HG03521 (cell line): ENCODE results near the gene ALK.

Experiments
- ATAC-seq: cut with Tn5 transposase; IDR thresholded peaks from one replicate; pipeline ENCODE4 v1.9.1; 2021; ENCODE audit warnings: mild to moderate bottlenecking, moderate library complexity; ENCODE audit not compliant: unreplicated experiment

The ALK gene

GRCh38 chr2:29377788-29378187 is 543.6 kb downstream of the ALK start:
- ATAC-seq: no peak

DNA sequence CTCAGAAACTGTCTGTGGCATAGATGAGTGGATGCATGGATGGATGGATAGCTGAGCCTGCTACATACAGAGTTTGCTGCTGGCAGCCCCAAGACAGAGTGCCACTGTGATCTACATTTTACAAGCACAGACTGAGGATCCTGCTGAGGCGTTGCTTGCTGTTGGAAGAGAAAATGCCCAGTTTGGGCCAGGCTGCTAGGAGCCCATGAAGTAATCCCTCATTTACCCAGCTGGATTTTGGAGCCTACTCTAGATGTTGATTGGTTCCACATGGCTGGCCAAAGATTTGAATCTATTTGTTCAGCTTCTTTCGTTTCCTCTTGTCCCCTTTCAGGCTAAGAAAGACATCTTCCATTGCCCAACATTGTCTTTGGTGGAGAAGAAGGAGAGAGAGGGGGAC is 544.8 kb downstream of the ALK start:
- no peak for ATAC-seq

GRCh38 chr2:29375843-29376242 is 545.5 kb downstream of the ALK start:
- no peak for ATAC-seq

GRCh38 chr2:29374823-29375222 is 546.6 kb downstream of the ALK start:
- ATAC-seq: no peak

GRCh38 chr2:29373870-29374269 is 547.5 kb downstream of the ALK start:
- ATAC-seq: no peak

DNA sequence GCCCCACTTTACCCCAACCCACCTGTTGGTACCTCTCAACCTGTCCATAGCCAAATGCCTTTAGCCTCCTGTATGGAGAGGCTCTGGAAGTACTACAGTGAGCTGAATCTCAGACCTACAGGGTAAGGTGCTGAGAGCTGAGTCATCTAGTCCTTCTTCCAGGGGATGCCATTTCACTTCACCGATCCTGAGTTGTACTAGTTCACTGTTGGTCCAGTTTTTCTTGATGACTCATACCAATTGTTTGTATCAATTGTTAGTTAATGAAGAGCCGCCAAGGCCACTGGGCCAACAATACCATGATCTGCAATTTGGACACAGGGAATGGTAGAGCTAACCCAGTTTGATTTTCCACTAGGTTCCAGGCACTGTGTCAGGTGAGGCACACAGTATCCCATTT is 549.2 kb downstream of the ALK start:
- no peak for ATAC-seq

DNA sequence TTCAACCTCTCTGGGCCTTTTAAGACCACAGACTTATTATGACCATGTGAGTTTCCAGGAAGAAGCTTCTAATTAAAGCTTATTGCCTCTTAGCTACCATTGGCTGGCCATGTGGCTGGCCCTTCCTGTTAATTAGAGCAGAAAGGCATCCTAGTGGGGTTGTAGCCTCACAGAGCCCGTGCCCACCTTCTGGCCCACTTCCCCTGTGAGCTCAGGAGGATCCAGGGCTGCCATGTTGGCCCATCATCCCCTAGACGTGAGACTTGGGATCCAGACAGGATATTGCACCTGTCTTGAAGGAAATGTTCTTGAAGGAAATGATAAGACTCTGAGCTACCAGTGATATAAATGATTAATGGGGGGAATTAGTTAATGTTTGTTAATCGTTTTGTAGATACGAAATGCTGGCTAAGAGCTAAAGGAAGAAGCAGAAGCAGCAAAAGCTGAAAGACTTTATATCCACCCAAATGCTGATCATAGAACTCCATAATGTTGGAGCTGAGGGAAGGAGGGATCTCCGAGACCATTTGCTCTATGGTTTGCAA is 550.7 kb downstream of the ALK start:
- no peak for ATAC-seq

DNA sequence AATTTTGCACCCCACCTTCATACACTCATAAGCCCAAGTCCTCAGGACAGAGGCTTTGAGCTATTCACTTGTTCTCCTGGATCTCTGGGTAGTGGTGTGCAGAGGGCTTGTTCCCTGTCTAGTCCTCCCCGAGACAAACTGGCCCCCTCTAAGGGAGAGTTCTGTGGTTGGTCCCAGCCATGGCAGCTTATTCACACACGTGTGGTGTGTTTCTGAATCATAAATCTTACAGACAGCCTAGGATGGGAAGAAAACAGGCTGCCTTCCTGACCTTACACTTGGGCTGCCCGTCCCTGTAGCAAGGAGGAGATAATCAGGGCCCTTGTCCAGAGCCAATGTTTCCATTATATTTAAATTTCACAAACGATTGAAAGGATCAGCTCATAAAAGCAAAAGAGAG is 551.2 kb downstream of the ALK start:
- ATAC-seq: no peak

GRCh38 chr2:29368659-29369040 is 552.7 kb downstream of the ALK start:
- ATAC-seq: no peak

- ATAC-seq: no peak
Measured at GRCh38 chr2:29367986-29368658, 553.3 kb downstream of the ALK start.

DNA sequence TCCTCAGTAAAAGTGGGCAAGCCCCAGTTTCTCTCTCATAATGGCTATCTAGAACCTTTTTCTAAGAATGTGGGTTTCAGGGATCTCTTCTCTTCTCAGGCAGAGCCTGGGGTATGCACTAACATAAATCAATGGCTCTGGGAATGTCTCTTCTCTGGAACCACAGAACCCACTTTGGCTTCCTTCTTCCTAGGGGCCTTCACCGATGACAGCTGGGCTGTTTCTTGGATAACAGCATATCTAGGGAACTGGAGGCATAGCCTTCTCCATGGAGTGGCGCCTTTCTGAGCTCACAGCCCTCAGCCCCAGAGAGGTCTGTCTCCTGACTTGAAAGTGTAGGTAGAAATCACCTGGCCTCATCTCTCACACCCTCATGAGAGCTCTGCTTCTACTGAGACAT is 558.3 kb downstream of the ALK start:
- no peak for ATAC-seq

DNA sequence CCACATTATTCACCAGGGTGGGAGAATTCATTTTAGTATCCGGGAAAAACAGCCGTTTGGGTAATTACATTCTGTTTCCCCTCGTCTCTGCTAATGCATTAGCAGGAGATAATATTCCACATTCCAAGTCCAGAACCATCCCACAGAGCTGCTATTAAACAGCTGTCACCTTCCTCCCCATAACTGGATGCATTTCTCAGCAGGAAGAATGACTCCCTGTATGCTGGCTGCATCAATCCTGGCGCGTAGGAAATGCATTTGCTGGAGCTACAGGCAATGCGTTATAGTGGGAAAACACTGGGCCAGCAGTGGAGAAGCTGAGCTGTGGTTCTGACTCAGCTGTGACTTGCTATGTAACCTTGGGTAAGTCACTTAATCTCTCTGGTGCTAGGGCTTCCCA is 560.2 kb downstream of the ALK start:
- no peak for ATAC-seq

- no peak for ATAC-seq
Measured at GRCh38 chr2:29360016-29360784, 561.2 kb downstream of the ALK start.

- no peak for ATAC-seq
Measured at GRCh38 chr2:29353403-29353991, 567.9 kb downstream of the ALK start.

DNA sequence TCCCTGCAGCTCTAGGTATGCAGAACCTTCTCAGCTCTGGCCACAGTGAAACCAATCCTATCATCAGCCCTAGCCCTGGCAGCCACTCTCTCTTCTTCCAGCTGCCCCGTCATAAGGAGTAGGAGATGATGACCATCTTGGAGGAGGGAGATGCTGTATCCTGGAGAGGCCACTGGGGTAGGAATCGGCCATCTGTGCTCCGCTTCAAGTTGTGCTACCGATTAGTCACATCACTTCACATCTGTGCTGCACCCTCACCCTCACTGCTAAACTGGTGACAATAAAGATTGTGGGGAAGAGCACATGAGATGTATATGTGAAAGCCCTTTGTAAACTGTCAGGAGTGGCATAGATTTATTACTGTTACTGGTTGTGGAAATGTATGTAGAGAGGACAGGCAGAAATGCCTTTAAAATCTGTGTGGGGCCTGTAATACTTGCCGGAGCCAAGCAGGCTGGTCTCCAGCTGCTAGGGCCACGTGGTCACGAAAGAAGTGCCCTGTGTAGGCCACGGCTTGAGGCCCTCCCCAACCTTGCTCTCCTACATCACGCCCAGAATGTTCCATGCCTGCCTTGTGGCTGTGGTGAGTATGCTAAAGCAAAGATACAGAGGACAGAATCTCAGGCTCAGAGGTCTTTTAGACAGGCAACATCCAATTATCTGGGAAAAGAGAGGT is 569.3 kb downstream of the ALK start:
- no peak for ATAC-seq

DNA sequence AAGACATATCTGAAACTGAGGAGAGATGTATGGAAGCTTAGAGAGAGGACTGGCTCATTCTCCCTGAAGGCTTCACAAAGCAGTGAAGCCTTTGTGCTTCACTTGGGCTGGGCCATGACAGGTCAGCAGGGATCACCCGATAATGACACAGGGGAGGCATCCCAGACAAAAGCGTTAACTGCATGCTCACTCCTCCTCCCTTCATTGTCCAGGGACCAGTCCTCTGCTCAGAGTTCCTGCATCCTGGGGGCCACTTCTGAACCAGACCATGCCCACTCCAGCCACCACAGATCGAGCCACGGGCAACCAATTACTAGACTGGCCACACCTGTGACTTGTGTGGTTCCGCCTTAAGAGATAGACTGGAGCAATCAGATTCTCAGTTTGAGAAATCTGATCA is 570.1 kb downstream of the ALK start:
- ATAC-seq: no peak

GRCh38 chr2:29349316-29350030 is 571.9 kb downstream of the ALK start:
- ATAC-seq: no peak

DNA sequence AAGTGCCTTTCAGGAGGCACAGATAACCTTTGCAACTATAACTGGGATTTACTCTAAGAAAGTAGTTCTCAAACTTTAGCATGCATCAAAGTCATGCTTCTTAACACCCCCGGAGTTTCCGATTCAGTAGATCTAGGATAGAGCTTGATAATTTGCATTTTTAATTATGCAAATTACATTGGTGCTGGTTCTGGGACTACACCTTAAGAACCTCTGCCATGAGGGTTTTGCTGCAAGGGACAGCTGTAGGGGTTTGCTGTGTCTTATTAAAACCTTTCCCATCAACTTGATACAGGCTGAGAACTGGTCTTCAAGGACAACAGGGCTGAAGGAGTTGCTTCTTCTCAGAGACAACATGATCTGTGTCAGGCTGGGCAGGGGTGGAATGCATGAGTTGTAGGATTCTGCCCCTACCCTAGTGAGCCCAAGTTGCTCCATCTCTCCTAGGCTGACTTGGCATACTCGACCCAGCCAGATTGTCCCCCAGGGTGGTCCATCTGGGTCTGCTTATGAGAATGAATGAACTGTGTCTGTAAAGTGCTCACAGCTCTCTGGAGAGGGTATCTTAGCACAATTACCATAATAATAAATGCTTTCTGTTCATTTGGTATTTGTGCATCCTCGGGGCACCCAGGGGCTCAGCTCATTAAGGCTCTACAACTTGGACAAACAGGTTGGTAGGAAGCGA is 573.5 kb downstream of the ALK start:
- no peak for ATAC-seq

DNA sequence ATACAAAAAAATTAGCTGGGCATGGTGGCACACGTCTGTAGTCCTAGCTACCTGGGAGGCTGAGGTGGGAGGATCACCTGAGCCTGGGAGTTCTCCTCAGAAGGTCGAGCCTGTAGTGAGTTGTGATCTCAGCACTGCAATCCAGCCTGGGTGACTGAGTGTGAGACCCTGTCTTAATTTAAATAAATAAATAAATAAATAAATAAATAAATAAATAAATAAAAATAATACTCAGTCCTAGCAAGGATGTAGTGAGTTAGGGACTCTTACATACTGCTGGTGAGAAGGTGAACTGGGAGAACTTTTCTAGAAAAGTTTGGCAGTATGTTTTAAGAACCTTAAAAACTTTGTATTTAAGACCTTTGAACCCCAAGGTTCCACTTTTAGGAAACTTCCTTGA is 576.1 kb downstream of the ALK start:
- no peak for ATAC-seq

GRCh38 chr2:29343830-29344229 is 577.6 kb downstream of the ALK start:
- no peak for ATAC-seq
